Measurements from ENCODE around the gene CRAT.
A peak's percentile ranks its signal among the peaks of the same experiment; 100 is the strongest.

CRAT gene

GRCh38 chr9:129110740-129111527 lies at the start of gene CRAT, which contains the start of gene PTPA:
CRAT (minus strand) TSS chr9:129110793; CDS start chr9:129110509, 284 bp downstream.
PTPA (plus strand) TSS chr9:129111415; CDS start chr9:129111601, 186 bp downstream.
- DNase-seq (ENCODE audit: low read depth) = peak; percentile 92

- no peak for DNase-seq (ENCODE audit: low read depth)
Observed at GRCh38 chr9:129156163-129156562, 45.6 kb upstream of the CRAT start.

GRCh38 chr9:129154866-129155477 lies 44.4 kb upstream of the CRAT start:
- DNase-seq (ENCODE audit: low read depth) = no peak

- DNase-seq (ENCODE audit: low read depth) = no peak
Observed at GRCh38 chr9:129151469-129151868, 40.9 kb upstream of the CRAT start.

- DNase-seq (ENCODE audit: low read depth) = no peak
Observed at GRCh38 chr9:129150672-129151211, 40.1 kb upstream of the CRAT start.

GRCh38 chr9:129150122-129150521 lies 39.5 kb upstream of the CRAT start:
- DNase-seq (ENCODE audit: low read depth) = no peak

- DNase-seq (ENCODE audit: low read depth) = no peak
Observed at GRCh38 chr9:129149442-129149841, 38.8 kb upstream of the CRAT start.

GRCh38 chr9:129148463-129149204 lies 38.0 kb upstream of the CRAT start:
- DNase-seq (ENCODE audit: low read depth) = no peak

- DNase-seq (ENCODE audit: low read depth) = no peak
Observed at GRCh38 chr9:129146441-129146941, 35.9 kb upstream of the CRAT start.

GRCh38 chr9:129145841-129146292 lies 35.3 kb upstream of the CRAT start:
- no peak for DNase-seq (ENCODE audit: low read depth)

- DNase-seq (ENCODE audit: low read depth) = no peak
Observed at GRCh38 chr9:129145316-129145715, 34.7 kb upstream of the CRAT start.

GRCh38 chr9:129143031-129143927 lies 32.7 kb upstream of the CRAT start:
- peak; percentile 53 for DNase-seq (ENCODE audit: low read depth)

- DNase-seq (ENCODE audit: low read depth) = no peak
Observed at GRCh38 chr9:129142138-129142935, 31.7 kb upstream of the CRAT start.

- DNase-seq (ENCODE audit: low read depth) = no peak
Observed at GRCh38 chr9:129141066-129142041, 30.8 kb upstream of the CRAT start.

- DNase-seq (ENCODE audit: low read depth) = no peak
Observed at GRCh38 chr9:129140397-129141065, 29.9 kb upstream of the CRAT start.

- DNase-seq (ENCODE audit: low read depth) = peak; percentile 31
Observed at GRCh38 chr9:129139993-129140396, 29.4 kb upstream of the CRAT start.

- peak; percentile 44 for DNase-seq (ENCODE audit: low read depth)
Observed at GRCh38 chr9:129139233-129139992, 28.8 kb upstream of the CRAT start.

Data from stimulated activated CD8-positive, alpha-beta memory T cell treated with anti-CD3 and anti-CD28 coated beads, Interleukin-7, amount 100 ng/mL, for 24 hours (primary cell).